Adrenal gland (tissue), 12 donors: Measurements from ENCODE around the gene GALK1. TPM values are rescaled to one million over a fixed set of nuclear protein-coding genes. Genes with fewer than 3 reads are reported as not detected.

ENCODE experiments used
- DNase-seq, 7 donors: peaks; one replicate each; pipeline ENCODE4 v3.0.0-alpha.2; 2019 to 2020
- H3K27ac ChIP-seq, 5 donors: fragments of 200-600 bp; sonication (generic) in 4 of 5; 1 replicate in 3 of 5; 2 replicates in 2 of 5; pipeline versions ENCODE4 v1.5.1 to v1.8.0; 2016 to 2020; ENCODE audit warnings: mild to moderate bottlenecking in 1 of 5
- H3K27me3 ChIP-seq: fragments of 200-600 bp; 2 replicates; pipeline ENCODE4 v1.8.0; 2021
- H3K36me3 ChIP-seq, 2 donors: fragments of 200-600 bp; replicated peaks in 1 of 2; 1 replicate in 1 of 2; 2 replicates in 1 of 2; pipeline versions ENCODE4 v1.5.1 to v1.8.0; 2018 to 2022
- H3K4me1 ChIP-seq, 2 donors: fragments of 200-600 bp; replicated peaks in 1 of 2; 1 replicate in 1 of 2; 2 replicates in 1 of 2; pipeline versions ENCODE4 v1.5.1 to v1.8.0; 2018 to 2021
- H3K4me3 ChIP-seq, 4 donors: fragments of 200-600 bp; sonication (generic) in 3 of 4; one replicate each; pipeline ENCODE4 v1.5.1; 2016 to 2018
- H3K9me3 ChIP-seq, 3 donors: fragments of 200-600 bp; sonication (generic) in 1 of 3; replicated peaks in 1 of 3; 1 replicate in 2 of 3; 2 replicates in 1 of 3; pipeline versions ENCODE4 v1.5.1 to v1.8.0; 2016 to 2021
- CTCF ChIP-seq, 6 experiments: fragments of 450-650 bp in 4 of 6; fragments of 200-600 bp in 2 of 6; sonication (generic) in 1 of 6; IDR thresholded peaks; 1 replicate in 5 of 6; 2 replicates in 1 of 6; pipeline versions ENCODE4 v1.5.1 to v1.8.0; 2016 to 2021; ENCODE audit warnings: antibody characterized with exemption in 6 of 6, mild to moderate bottlenecking in 2 of 6, moderate library complexity in 1 of 6
- POLR2A ChIP-seq, 2 donors: fragments of 450-650 bp; IDR thresholded peaks; one replicate each; pipeline ENCODE4 v1.6.1; 2017; ENCODE audit warnings: antibody characterized with exemption in 2 of 2, mild to moderate bottlenecking in 2 of 2, moderate library complexity in 1 of 2
- WGBS, 4 donors: extraction: QIAGEN DNeasy Blood & Tissue Kit in 2 of 4; methylation state at CpG; one replicate each; pipeline versions ENCODE4 v1.1.5 to v1.1.7; 2013 to 2017; 5-methylcytosine and 5-hydroxymethylcytosine counted together
- intact Hi-C, 2 donors: fragments of 100-400 bp; cut with DNase I; formaldehyde crosslinking; loops; one replicate each; pipeline versions ENCODE4 v1.14.1 to v1.15.0; 2022 to 2023
- polyA plus RNA-seq, 3 donors: library from polyadenylated mRNA; stranded (reverse); fragments of 200-250 nt in 2 of 3; fragments of 350-450 nt in 1 of 3; fragmentation: Illumina TruSeq in 1 of 3; extraction: RNeasy Lipid Tissue Mini Kit (QIAGEN cat#74804) in 1 of 3; gene quantifications; one replicate each; pipeline ENCODE4 v1.2.3, GENCODE V29; 2013 to 2014
- total RNA-seq, 9 donors: library from RNA; depleted of rRNA in 4 of 9; stranded (reverse); fragments of >200 nt in 4 of 9; fragments of 120-200 nt in 1 of 9; fragmentation: NEBNext Ultra II Directional in 1 of 9; extraction: Animal tissue kit (Norgen Biotek cat#: 25700) in 1 of 9; gene quantifications; one replicate each; pipeline versions ENCODE4 v1.1.0 to v1.2.4, GENCODE V29; 2013 to 2023
- donor health status: healthy with polysubstance abuse.
- donor health status: Bipolar disorder and iron deficiency.
- donor health status: DM: yes; HTN: yes; CAD: no.
- donor health status: DM: no; HTN: no; CAD: no.
- donor health status: DM: no; HTN: no; CAD: no.
- donor health status: DM: yes; HTN: yes; CAD: no.

GALK1 gene
- total and polyA plus RNA-seq, 12 donors = 1.4 to 47.3 (median 25.3) TPM

GRCh38 chr17:75731086-75731715 lies 33.8 kb downstream of the GALK1 start:
- Histone ChIP-seq H3K27ac (no peak overlapping the region), H3K9me3 (no peaks in the 10 kb centered on the region), H3K4me3 (no peak overlapping the region), H3K27me3 (no peaks in the 10 kb centered on the region), H3K36me3 (no peaks in the 10 kb centered on the region), H3K4me1 (no peaks in the 10 kb centered on the region)
- WGBS, 4 donors = 81 to 89% (median 88%) methylated on average over 13 to 26 of the region's 26 CpGs
- intact Hi-C loops = no loop called here
- TF ChIP-seq POLR2A (IDR thresholded peaks at IDR 0.05) (no peak), CTCF (IDR thresholded peaks at IDR 0.05) (no peak)
- DNase-seq = no peak

- H3K27ac ChIP-seq = no peak overlapping the region
- 78 to 95% (median 90%) methylated on average over 12 to 24 of the region's 24 CpGs for WGBS, 4 donors
- DNase-seq = no peak
- H3K9me3 ChIP-seq = no peaks in the 10 kb centered on the region
- H3K4me3 ChIP-seq = no peak overlapping the region
- H3K27me3 ChIP-seq = no peaks in the 10 kb centered on the region
- H3K36me3 ChIP-seq = no peaks in the 10 kb centered on the region
- no peaks in the 10 kb centered on the region for H3K4me1 ChIP-seq
- intact Hi-C loops = no loop called here
- TF ChIP-seq CTCF (IDR thresholded peaks at IDR 0.05) (no peak), POLR2A (IDR thresholded peaks at IDR 0.05) (no peak)
These were observed 34.9 kb downstream of the GALK1 start for GRCh38 chr17:75730065-75730464.

- 77 to 91% (median 88%) methylated on average over 7 of the region's 7 CpGs for WGBS, 4 donors
- H3K36me3 ChIP-seq = no peaks in the 10 kb centered on the region
- H3K4me3 ChIP-seq = no peak overlapping the region
- intact Hi-C loops = no loop called here
- H3K9me3 ChIP-seq = no peaks in the 10 kb centered on the region
- no peak for TF ChIP-seq CTCF (IDR thresholded peaks at IDR 0.05)
- no peak for TF ChIP-seq POLR2A (IDR thresholded peaks at IDR 0.05)
- no peaks in the 10 kb centered on the region for H3K27me3 ChIP-seq
- no peak overlapping the region for H3K27ac ChIP-seq
- no peaks in the 10 kb centered on the region for H3K4me1 ChIP-seq
- no peak for DNase-seq
These were observed 35.6 kb downstream of the GALK1 start for GRCh38 chr17:75729351-75729750.

GRCh38 chr17:75727391-75727790 lies 37.6 kb downstream of the GALK1 start:
- DNase-seq = no peak
- Histone ChIP-seq H3K36me3 (no peaks in the 10 kb centered on the region), H3K4me3 (no peak overlapping the region), H3K4me1 (no peaks in the 10 kb centered on the region), H3K9me3 (no peaks in the 10 kb centered on the region), H3K27ac (no peak overlapping the region), H3K27me3 (no peaks in the 10 kb centered on the region)
- TF ChIP-seq POLR2A (IDR thresholded peaks at IDR 0.05) (no peak), CTCF (IDR thresholded peaks at IDR 0.05) (no peak)
- intact Hi-C loops = no loop called here
- WGBS, 4 donors = 78 to 91% (median 90%) methylated on average over 5 to 18 of the region's 18 CpGs
